Activated CD8-positive, alpha-beta T cell treated with anti-CD3 and anti-CD28 coated beads for 36 hours (primary cell): ENCODE results near the gene HIRIP3. TPM values are rescaled to one million over a fixed set of nuclear protein-coding genes. Genes with fewer than 3 reads are reported as not detected.

Experiments
- ATAC-seq: fragments of 200-7000 bp; cut with Tn5 transposase; one replicate; pipeline ENCODE4 v1.10.0; 2021; ENCODE audit warnings: mild to moderate bottlenecking, moderate library complexity
- CTCF ChIA-PET: fragments of 350-600 bp; sonication (Branson Sonifier 250); formaldehyde crosslinking; loops from one replicate; lab custom pipeline; 2021; ENCODE audit warnings: antibody characterized with exemption; lab: Charles Lee
- POLR2A ChIA-PET: fragments of 350-600 bp; sonication (Branson Sonifier 250); formaldehyde crosslinking; loops from one replicate; lab custom pipeline; 2021; ENCODE audit warnings: antibody characterized with exemption; lab: Charles Lee
- DNase-seq: peaks from one replicate; pipeline ENCODE4 v3.0.0-alpha.2; 2020
- H3K27ac Mint-ChIP-seq: one replicate; pipeline ENCODE4 v1.8.0; 2021; ENCODE audit warnings: mild to moderate bottlenecking, mixed read lengths
- H3K27me3 Mint-ChIP-seq: one replicate; pipeline ENCODE4 v1.8.0; 2021; ENCODE audit warnings: mixed read lengths
- H3K36me3 Mint-ChIP-seq: one replicate; pipeline ENCODE4 v1.8.0; 2021; ENCODE audit warnings: low read depth, mixed read lengths
- H3K4me1 Mint-ChIP-seq: one replicate; pipeline ENCODE4 v1.8.0; 2021; ENCODE audit warnings: low read depth, mixed read lengths
- H3K4me3 Mint-ChIP-seq: one replicate; pipeline ENCODE4 v1.8.0; 2021; ENCODE audit warnings: mild to moderate bottlenecking, moderate library complexity, mixed read lengths
- H3K9me3 Mint-ChIP-seq: one replicate; pipeline ENCODE4 v1.8.0; 2021; ENCODE audit warnings: mixed read lengths
- CTCF ChIP-seq: fragments of 200-600 bp; IDR thresholded peaks from one replicate; pipeline ENCODE4 v1.8.0; 2022; ENCODE audit warnings: antibody characterized with exemption, mild to moderate bottlenecking
- intact Hi-C: fragments of 100-400 bp; cut with micrococcal nuclease; formaldehyde crosslinking; loops from one replicate; pipeline ENCODE4 v1.10.0; 2022
- total RNA-seq, 2 experiments: library from RNA; stranded (reverse); gene quantifications; one replicate each; pipeline ENCODE4 v1.2.3, GENCODE V29; 2021

The HIRIP3 gene
- total RNA-seq, 2 experiments from 2014 or later, result 35.2 to 36.4 TPM

- DNase-seq (no peak), ATAC-seq (no peak)
- POLR2A ChIA-PET, result interaction anchor here (0.6 kb wide), 1 partner anchor 73 kb away, joined by 3 read pairs; no protein-coding TSS in a partner anchor
- H3K4me3 Mint-ChIP-seq, result no peak overlapping the region
- no peak overlapping the region for H3K27ac Mint-ChIP-seq
- no peaks in the 10 kb centered on the region for H3K27me3 Mint-ChIP-seq
- no peak for TF ChIP-seq CTCF
- peaks cover 21% of the 10 kb centered on the region for H3K4me1 Mint-ChIP-seq
- intact Hi-C loops, result no loop called here
- H3K9me3 Mint-ChIP-seq, result no peaks in the 10 kb centered on the region
- CTCF ChIA-PET, result no interaction called here
- H3K36me3 Mint-ChIP-seq, result peaks cover 25% of the 10 kb centered on the region
These were observed 4.2 kb upstream of the HIRIP3 start for GRCh38 chr16:29999605-30000004.

- peak overlapping the region; percentile 99 for H3K27ac Mint-ChIP-seq
- H3K4me1 Mint-ChIP-seq, result peaks cover 29% of the 10 kb centered on the region
- ATAC-seq (no peak), DNase-seq (peak; percentile 47)
- CTCF ChIA-PET, result interaction anchor here (0.8 to 3.2 kb wide), 6 partner anchors 9 to 296 kb away, joined by 3 to 14 read pairs (median 6); no protein-coding TSS in a partner anchor
- peak overlapping the region; percentile 96 for H3K4me3 Mint-ChIP-seq
- peaks cover 31% of the 10 kb centered on the region for H3K36me3 Mint-ChIP-seq
- POLR2A ChIA-PET, result interaction anchor here (0.6 to 7.7 kb wide), 13 partner anchors 10 to 185 kb away, joined by 3 to 74 read pairs (median 6); partner anchors contain the start of genes ALDOA, ASPHD1, KCTD13 and SEZ6L2
- no peaks in the 10 kb centered on the region for H3K9me3 Mint-ChIP-seq
- intact Hi-C loops, result no loop called here
- no peak for TF ChIP-seq CTCF
- no peaks in the 10 kb centered on the region for H3K27me3 Mint-ChIP-seq
These were observed 1.4 kb upstream of the HIRIP3 start for GRCh38 chr16:29996766-29997250.

- peak within 1 kb of the TSS; percentile 96 for H3K4me3 Mint-ChIP-seq
- H3K9me3 Mint-ChIP-seq, result no peaks in the 10 kb centered on the region
- H3K4me1 Mint-ChIP-seq, result peaks cover 29% of the 10 kb centered on the region
- H3K27ac Mint-ChIP-seq, result peak within 1 kb of the TSS; percentile 99
- ChIA-PET POLR2A (interaction anchor here (0.6 to 7.7 kb wide), 21 partner anchors 10 to 189 kb away, joined by 3 to 74 read pairs (median 5); partner anchors contain the start of genes ALDOA, ASPHD1, DOC2A and KCTD13), CTCF (interaction anchor here (0.8 to 3.2 kb wide), 7 partner anchors 10 to 305 kb away, joined by 3 to 14 read pairs (median 5); partner anchors contain the start of gene PAGR1)
- peaks cover 30% of the 10 kb centered on the region for H3K36me3 Mint-ChIP-seq
- intact Hi-C loops, result no loop called here
- no peaks in the 10 kb centered on the region for H3K27me3 Mint-ChIP-seq
- TF ChIP-seq CTCF, result no peak
- peak; percentile 97 for ATAC-seq
- peak; percentile 99 for DNase-seq
These were observed 721 bp upstream of the HIRIP3 start, which contains the start of gene INO80E for GRCh38 chr16:29995911-29996765. INO80E (plus strand) TSS chr16:29996241; CDS start chr16:29996311, 70 bp downstream.

- H3K27me3 Mint-ChIP-seq, result no peaks in the 10 kb centered on the region
- no peaks in the 10 kb centered on the region for H3K9me3 Mint-ChIP-seq
- H3K36me3 Mint-ChIP-seq, result peaks cover 30% of the 10 kb centered on the region
- peak overlapping the region; percentile 99 for H3K27ac Mint-ChIP-seq
- intact Hi-C loops, result no loop called here
- no peak for TF ChIP-seq CTCF
- ATAC-seq, result peak; percentile 49
- CTCF ChIA-PET, result interaction anchor here (1.0 to 3.2 kb wide), 5 partner anchors 11 to 178 kb away, joined by 3 to 14 read pairs (median 6); partner anchors contain the start of gene PAGR1
- peaks cover 29% of the 10 kb centered on the region for H3K4me1 Mint-ChIP-seq
- peak; percentile 76 for DNase-seq
- POLR2A ChIA-PET, result interaction anchor here (0.7 to 7.7 kb wide), 15 partner anchors 9 to 187 kb away, joined by 3 to 74 read pairs (median 6); partner anchors contain the start of genes ALDOA, ASPHD1, DOC2A and MAZ
- H3K4me3 Mint-ChIP-seq, result peak overlapping the region; percentile 96
These were observed 655 bp downstream of the HIRIP3 start for GRCh38 chr16:29994600-29995323.
